SU-DHL-6 (cell line): ENCODE results near the gene PPCDC.
A peak's percentile ranks its signal among the peaks of the same experiment; 100 is the strongest.

Experiments used
- H2AFZ ChIP-seq: fragments of 200-600 bp; sonication (generic); 2 replicates; pipeline ENCODE4 v1.6.1; 2014; ENCODE audit warnings: low read depth, mild to moderate bottlenecking, moderate library complexity, mixed read lengths, antibody characterized with exemption, low read length; ENCODE audit not compliant: severe bottlenecking
- H3F3A ChIP-seq: fragments of 200-600 bp; shearing (Covaris generic); 2 replicates; pipeline ENCODE4 v1.6.0; 2016; ENCODE audit warnings: antibody characterized with exemption, mild to moderate bottlenecking; ENCODE audit not compliant: insufficient read depth
- H3K27ac ChIP-seq: fragments of 200-600 bp; sonication (generic); 2 replicates; pipeline ENCODE4 v1.5.1; 2016; ENCODE audit warnings: low read depth, mild to moderate bottlenecking, low read length, moderate library complexity, mixed read lengths
- H3K27me3 ChIP-seq: fragments of 200-600 bp; sonication (generic), shearing (Covaris generic); 2 replicates; pipeline ENCODE4 v1.6.0; 2014; ENCODE audit warnings: mild to moderate bottlenecking, low read length
- H3K36me3 ChIP-seq: fragments of 200-600 bp; sonication (generic); 2 replicates; pipeline ENCODE4 v1.6.1; 2014; ENCODE audit warnings: mild to moderate bottlenecking, low read length, mixed read lengths
- H3K4me2 ChIP-seq: fragments of 300-600, 200-600 bp; shearing (Covaris generic), sonication (generic); 2 replicates; pipeline ENCODE4 v1.6.0; 2014; ENCODE audit warnings: low read length, low read depth, mild to moderate bottlenecking; ENCODE audit not compliant: poor library complexity, severe bottlenecking
- H3K4me3 ChIP-seq: fragments of 200-600 bp; sonication (generic); 2 replicates; pipeline ENCODE4 v1.5.1; 2014; ENCODE audit warnings: antibody characterized with exemption, low read length, mild to moderate bottlenecking, mixed read lengths; ENCODE audit not compliant: insufficient read depth, poor library complexity, severe bottlenecking
- H3K79me2 ChIP-seq: fragments of 200-600 bp; sonication (generic); 2 replicates; pipeline ENCODE4 v1.6.1; 2014; ENCODE audit warnings: mild to moderate bottlenecking, low read length, moderate library complexity; ENCODE audit not compliant: insufficient read depth
- H3K9ac ChIP-seq: fragments of 200-600 bp; sonication (generic); 2 replicates; pipeline ENCODE4 v1.7.0; 2014; ENCODE audit warnings: mild to moderate bottlenecking, low read length
- H3K9me2 ChIP-seq: fragments of 200-600 bp; sonication (generic); replicated peaks from 2 replicates; pipeline ENCODE4 v1.6.1; 2014; ENCODE audit warnings: low read length; ENCODE audit not compliant: insufficient read depth
- H3K9me3 ChIP-seq: fragments of 200-600 bp; sonication (generic); 2 replicates; pipeline ENCODE4 v1.6.1; 2014; ENCODE audit warnings: low read length, mixed read lengths; ENCODE audit not compliant: insufficient read depth
- H4K20me1 ChIP-seq: fragments of 200-600 bp; sonication (generic); 2 replicates; pipeline ENCODE4 v1.6.1; 2014; ENCODE audit warnings: low read depth, mild to moderate bottlenecking, antibody characterized with exemption, low read length, moderate library complexity, mixed read lengths
- EZH2phosphoT487 ChIP-seq: fragments of 200-600 bp; sonication (generic), shearing (Covaris generic); conservative IDR thresholded peaks from 2 replicates; pipeline ENCODE4 v1.6.1; 2018; ENCODE audit warnings: mild to moderate bottlenecking, antibody characterized with exemption, low read length, moderate library complexity, mixed read lengths
- TF ChIP-seq, protein P1 (sequence below): fragments of 200-600 bp; sonication (generic); IDR thresholded peaks from one replicate; pipeline ENCODE4 v1.5.1; 2017; ENCODE audit warnings: antibody characterized with exemption, mild to moderate bottlenecking, low read length, moderate library complexity; ENCODE audit not compliant: insufficient read depth, poor library complexity, severe bottlenecking

The PPCDC gene

DNA sequence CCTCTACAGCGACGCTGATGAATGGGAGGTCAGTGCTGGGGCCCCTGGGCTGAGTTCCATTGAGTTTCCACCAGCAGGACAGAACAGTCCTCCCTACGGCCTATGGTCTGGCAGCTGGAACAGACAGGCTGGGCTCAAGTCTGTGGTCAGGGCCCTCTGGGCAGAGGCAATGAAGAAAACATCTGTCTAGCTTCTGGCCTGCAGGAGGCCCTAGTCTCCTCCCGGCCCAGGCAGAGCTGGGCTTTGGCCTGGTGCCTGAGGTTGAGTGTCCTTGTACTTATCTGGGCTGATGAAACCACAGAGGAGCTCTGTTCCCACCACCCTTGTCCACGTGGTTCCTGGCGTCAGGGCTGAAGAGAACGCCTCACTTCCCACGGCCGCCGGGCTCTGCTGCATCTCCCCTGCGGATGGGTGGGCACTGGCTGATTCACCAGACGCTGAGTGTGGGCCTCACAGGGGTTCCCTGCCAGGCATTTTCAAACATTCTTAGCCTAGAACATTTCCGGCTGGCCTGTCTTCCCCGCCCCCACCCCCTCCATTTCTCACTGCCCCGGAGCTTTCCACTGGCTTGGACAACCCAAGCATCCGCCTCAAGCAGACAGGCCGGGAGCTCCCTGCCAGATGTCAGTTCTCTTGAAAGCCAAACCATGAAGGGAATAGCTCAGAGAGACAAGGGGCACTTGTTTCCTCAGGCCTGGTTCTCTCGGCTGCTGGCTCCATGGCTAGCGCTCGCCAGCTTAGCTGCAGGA lies 20.3 kb downstream of the PPCDC start:
- H3K27me3 ChIP-seq = no peaks in the 10 kb centered on the region
- TF ChIP-seq, protein P1, sequence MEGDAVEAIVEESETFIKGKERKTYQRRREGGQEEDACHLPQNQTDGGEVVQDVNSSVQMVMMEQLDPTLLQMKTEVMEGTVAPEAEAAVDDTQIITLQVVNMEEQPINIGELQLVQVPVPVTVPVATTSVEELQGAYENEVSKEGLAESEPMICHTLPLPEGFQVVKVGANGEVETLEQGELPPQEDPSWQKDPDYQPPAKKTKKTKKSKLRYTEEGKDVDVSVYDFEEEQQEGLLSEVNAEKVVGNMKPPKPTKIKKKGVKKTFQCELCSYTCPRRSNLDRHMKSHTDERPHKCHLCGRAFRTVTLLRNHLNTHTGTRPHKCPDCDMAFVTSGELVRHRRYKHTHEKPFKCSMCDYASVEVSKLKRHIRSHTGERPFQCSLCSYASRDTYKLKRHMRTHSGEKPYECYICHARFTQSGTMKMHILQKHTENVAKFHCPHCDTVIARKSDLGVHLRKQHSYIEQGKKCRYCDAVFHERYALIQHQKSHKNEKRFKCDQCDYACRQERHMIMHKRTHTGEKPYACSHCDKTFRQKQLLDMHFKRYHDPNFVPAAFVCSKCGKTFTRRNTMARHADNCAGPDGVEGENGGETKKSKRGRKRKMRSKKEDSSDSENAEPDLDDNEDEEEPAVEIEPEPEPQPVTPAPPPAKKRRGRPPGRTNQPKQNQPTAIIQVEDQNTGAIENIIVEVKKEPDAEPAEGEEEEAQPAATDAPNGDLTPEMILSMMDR = no peak
- no peak for TF ChIP-seq EZH2phosphoT487
- no peaks in the 10 kb centered on the region for H3K36me3 ChIP-seq
- no peaks in the 10 kb centered on the region for H3K9me2 ChIP-seq
- no peaks in the 10 kb centered on the region for H3K9me3 ChIP-seq
- peak overlapping the region; percentile 50 for H3K4me2 ChIP-seq
- peak overlapping the region; percentile 76 for H3K27ac ChIP-seq
- H3F3A ChIP-seq = peaks cover 3% of the 10 kb centered on the region; the same call in 1 of the 2 replicates
- no peak overlapping the region for H2AFZ ChIP-seq
- no peaks in the 10 kb centered on the region for H3K79me2 ChIP-seq
- no peak overlapping the region for H3K9ac ChIP-seq
- H3K4me3 ChIP-seq = no peak overlapping the region
- H4K20me1 ChIP-seq = no peaks in the 10 kb centered on the region; the same call in 1 of the 2 replicates

DNA sequence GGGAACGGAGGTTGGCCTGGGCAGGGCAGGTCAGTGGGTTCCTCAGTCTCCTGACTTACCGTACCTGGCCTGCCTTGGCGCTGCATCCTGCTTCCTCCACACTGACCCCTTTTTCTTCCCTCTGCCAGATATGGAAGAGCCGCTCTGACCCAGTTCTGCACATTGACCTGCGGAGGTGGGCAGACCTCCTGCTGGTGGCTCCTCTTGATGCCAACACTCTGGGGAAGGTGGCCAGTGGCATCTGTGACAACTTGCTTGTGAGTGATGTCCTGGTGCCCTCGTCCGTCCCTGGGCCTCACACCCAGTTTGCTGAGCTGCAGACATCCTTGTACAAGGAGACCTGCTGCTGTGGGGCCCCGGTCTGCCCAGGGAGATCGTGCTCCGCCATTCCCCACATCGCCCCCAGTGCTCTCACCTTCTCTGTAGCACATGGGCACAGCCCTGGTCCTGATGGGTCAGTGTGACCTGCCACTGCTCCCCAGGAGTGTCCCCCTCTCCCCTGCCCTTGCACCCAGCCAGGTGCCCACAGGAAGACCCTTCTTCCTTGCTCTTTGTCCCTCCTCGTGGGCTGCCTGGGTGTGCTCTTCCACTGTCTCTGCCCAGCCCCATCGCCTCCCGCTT lies 21.0 kb downstream of the PPCDC start:
- Histone ChIP-seq H3K9me2 (no peaks in the 10 kb centered on the region), H3K4me3 (no peak overlapping the region), H3K27me3 (no peaks in the 10 kb centered on the region), H3K9me3 (no peaks in the 10 kb centered on the region), H3F3A (peaks cover 3% of the 10 kb centered on the region; the same call in 1 of the 2 replicates), H4K20me1 (no peaks in the 10 kb centered on the region; the same call in 1 of the 2 replicates), H3K36me3 (no peaks in the 10 kb centered on the region), H2AFZ (no peak overlapping the region), H3K79me2 (no peaks in the 10 kb centered on the region), H3K27ac (no peak overlapping the region), H3K4me2 (no peak overlapping the region), H3K9ac (no peak overlapping the region)
- TF ChIP-seq, protein P1 = no peak
- TF ChIP-seq EZH2phosphoT487 = no peak

DNA sequence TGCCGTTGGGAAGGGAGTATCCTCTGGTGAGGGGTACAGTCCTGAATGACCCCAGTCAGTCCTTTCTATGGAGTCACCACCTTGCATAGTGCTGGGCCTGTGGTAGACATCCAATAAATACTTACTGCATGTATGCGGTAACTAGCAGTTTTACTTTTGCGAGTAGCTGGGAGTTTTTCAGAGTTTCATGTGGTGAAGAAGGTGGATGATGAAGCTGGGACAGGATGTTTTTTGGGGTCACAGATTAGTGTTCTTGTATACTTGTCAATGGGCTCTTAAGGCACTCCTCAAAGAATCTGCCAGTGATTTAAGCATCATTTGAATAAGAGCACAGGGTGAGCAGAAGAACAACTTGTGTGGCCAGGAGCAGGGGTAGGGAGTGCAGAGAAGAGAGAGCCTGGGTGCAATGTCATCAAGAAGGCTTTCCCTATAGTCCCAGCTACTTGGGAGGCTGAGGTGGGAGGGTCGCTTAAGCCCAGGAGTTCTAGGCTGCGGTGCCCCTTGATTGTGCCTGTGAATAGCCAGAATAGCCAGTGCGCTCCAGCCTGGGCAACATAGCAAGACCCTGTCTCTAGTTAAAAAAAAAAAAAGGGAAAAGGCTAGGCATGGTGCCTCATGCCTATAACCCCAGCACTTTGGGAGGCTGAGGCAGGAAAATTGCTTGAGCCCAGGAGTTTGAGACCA lies 22.1 kb downstream of the PPCDC start:
- Histone ChIP-seq H3F3A (peaks cover 3% of the 10 kb centered on the region; the same call in 1 of the 2 replicates), H3K27ac (no peak overlapping the region), H2AFZ (no peak overlapping the region), H3K9me3 (no peaks in the 10 kb centered on the region), H4K20me1 (no peaks in the 10 kb centered on the region; the same call in 1 of the 2 replicates), H3K4me3 (no peak overlapping the region), H3K9ac (no peak overlapping the region), H3K36me3 (no peaks in the 10 kb centered on the region), H3K9me2 (no peaks in the 10 kb centered on the region), H3K4me2 (no peak overlapping the region), H3K79me2 (no peaks in the 10 kb centered on the region), H3K27me3 (no peaks in the 10 kb centered on the region)
- TF ChIP-seq, protein P1 = no peak
- TF ChIP-seq EZH2phosphoT487 = no peak
